ENCODE measurements around the gene RAP2A. TPM values are rescaled to one million over a fixed set of nuclear protein-coding genes. Genes with fewer than 3 reads are reported as not detected.

The RAP2A gene
- total RNA-seq, 1 experiment from 2014 or later: 15.2 TPM

- H4K20me1 ChIP-seq (ENCODE audit: low read length): no peaks in the 10 kb centered on the region
- H3K4me2 ChIP-seq (ENCODE audit: low read length): no peak overlapping the region
- peak overlapping the region; percentile 0; the same call in 1 of the 2 replicates for H3K9ac ChIP-seq (ENCODE audit: low read length)
- no peaks in the 10 kb centered on the region for H3K9me2 ChIP-seq (replicated peaks; ENCODE audit: low read length)
- H3K27ac ChIP-seq (ENCODE audit: low read length): peak overlapping the region; percentile 67
- no peak for TF ChIP-seq EZH2 (IDR thresholded peaks at IDR 0.05; ENCODE audit: low read length, unreplicated experiment)
- no peak for TF ChIP-seq CTCF (conservative IDR thresholded peaks at IDR 0.05; ENCODE audit: low read depth, low read length)
- TF ChIP-seq EZH2phosphoT487 (IDR thresholded peaks at IDR 0.05; ENCODE audit: borderline replicate concordance, low read length): no peak
- no peak overlapping the region for H2AFZ ChIP-seq (ENCODE audit: low read length)
- no TSS peak for BruUV-seq (replicated peaks)
- H3K4me3 ChIP-seq (ENCODE audit: low read length): no peak overlapping the region
- H3K9me3 ChIP-seq (ENCODE audit: low read length): no peaks in the 10 kb centered on the region
- DNase-seq (peak; percentile 28), ATAC-seq (peak; percentile 25)
- H3K36me3 ChIP-seq (ENCODE audit: low read depth, low read length): no peaks in the 10 kb centered on the region
- ChIA-PET CTCF (interaction anchor here (0.6 kb wide), 1 partner anchor 40 kb away, joined by 3 read pairs; no protein-coding TSS in a partner anchor), POLR2A (ENCODE audit: unreplicated experiment) (no interaction called here)
- no peaks in the 10 kb centered on the region for H3K27me3 ChIP-seq (ENCODE audit: low read length)
- peaks cover 36% of the 10 kb centered on the region for H3K4me1 ChIP-seq (ENCODE audit: insufficient read depth, low read length)
- intact Hi-C loops (cut with micrococcal nuclease): no loop called here
- H3F3A ChIP-seq (ENCODE audit: low read length, unreplicated experiment): no peaks in the 10 kb centered on the region
- H3K79me2 ChIP-seq (ENCODE audit: low read length): no peaks in the 10 kb centered on the region
Observed at GRCh38 chr13:97497400-97497799, 63.4 kb downstream of the RAP2A start.

DNA sequence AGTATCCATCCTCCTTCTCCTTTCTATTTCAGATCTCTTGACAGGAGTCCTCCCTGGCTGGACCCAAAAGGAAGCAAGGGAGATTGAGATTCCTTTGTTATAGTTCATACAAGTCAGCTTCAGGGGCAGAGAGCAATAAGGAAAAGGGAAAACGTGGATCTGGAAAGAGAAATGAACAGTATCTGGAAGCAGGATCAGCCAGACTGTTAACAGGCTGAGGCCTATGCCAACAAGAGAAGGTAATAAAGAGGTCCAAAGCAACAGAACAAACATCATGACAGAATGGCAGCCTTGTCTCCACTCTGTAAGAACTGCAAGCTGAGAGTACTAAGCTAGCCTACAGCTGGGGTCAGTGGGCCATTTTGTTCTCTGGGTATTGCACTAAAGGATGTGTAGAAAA lies 64.5 kb downstream of the RAP2A start:
- Histone ChIP-seq H3K27ac (ENCODE audit: low read length) (peak overlapping the region; percentile 50), H3K9me3 (ENCODE audit: low read length) (no peaks in the 10 kb centered on the region), H3F3A (ENCODE audit: low read length, unreplicated experiment) (no peaks in the 10 kb centered on the region), H2AFZ (ENCODE audit: low read length) (no peak overlapping the region), H3K4me2 (ENCODE audit: low read length) (no peak overlapping the region), H3K27me3 (ENCODE audit: low read length) (no peaks in the 10 kb centered on the region), H3K36me3 (ENCODE audit: low read depth, low read length) (no peaks in the 10 kb centered on the region), H3K79me2 (ENCODE audit: low read length) (no peaks in the 10 kb centered on the region), H3K9me2 (replicated peaks; ENCODE audit: low read length) (no peaks in the 10 kb centered on the region), H3K9ac (ENCODE audit: low read length) (peak overlapping the region; percentile 0; the same call in 1 of the 2 replicates), H3K4me1 (ENCODE audit: insufficient read depth, low read length) (peaks cover 26% of the 10 kb centered on the region), H4K20me1 (ENCODE audit: low read length) (no peaks in the 10 kb centered on the region), H3K4me3 (ENCODE audit: low read length) (no peak overlapping the region)
- intact Hi-C loops (cut with micrococcal nuclease): no loop called here
- CTCF ChIA-PET: no interaction called here
- DNase-seq (no peak), ATAC-seq (no peak)
- POLR2A ChIA-PET (ENCODE audit: unreplicated experiment): no interaction called here
- TF ChIP-seq EZH2 (IDR thresholded peaks at IDR 0.05; ENCODE audit: low read length, unreplicated experiment) (no peak), EZH2phosphoT487 (IDR thresholded peaks at IDR 0.05; ENCODE audit: borderline replicate concordance, low read length) (no peak), CTCF (conservative IDR thresholded peaks at IDR 0.05; ENCODE audit: low read depth, low read length) (no peak)
- no TSS peak for BruUV-seq (replicated peaks)

DNA sequence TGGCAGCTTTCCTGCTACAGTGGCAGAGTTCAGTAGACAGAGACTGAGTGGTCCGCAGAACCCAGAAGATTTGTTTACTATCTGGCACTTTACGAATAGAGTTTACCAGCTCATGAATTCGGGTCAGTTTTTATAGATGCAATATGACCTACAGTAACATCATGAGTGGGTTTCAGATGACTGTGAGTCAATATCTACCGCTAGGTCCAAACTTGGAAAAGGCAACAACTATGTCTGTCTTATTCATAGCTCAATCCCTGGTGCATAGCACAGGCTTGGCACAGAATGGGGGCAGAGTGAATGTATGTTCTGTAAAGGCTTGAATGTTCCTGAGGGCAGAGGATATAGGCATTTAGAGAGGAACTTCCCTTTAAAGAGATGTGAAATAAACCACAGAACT lies 65.2 kb downstream of the RAP2A start:
- no peaks in the 10 kb centered on the region for H4K20me1 ChIP-seq (ENCODE audit: low read length)
- ChIA-PET POLR2A (ENCODE audit: unreplicated experiment) (no interaction called here), CTCF (no interaction called here)
- H3F3A ChIP-seq (ENCODE audit: low read length, unreplicated experiment): no peaks in the 10 kb centered on the region
- no peak for TF ChIP-seq EZH2 (IDR thresholded peaks at IDR 0.05; ENCODE audit: low read length, unreplicated experiment)
- no peak for TF ChIP-seq EZH2phosphoT487 (IDR thresholded peaks at IDR 0.05; ENCODE audit: borderline replicate concordance, low read length)
- no peak for TF ChIP-seq CTCF (conservative IDR thresholded peaks at IDR 0.05; ENCODE audit: low read depth, low read length)
- H3K9ac ChIP-seq (ENCODE audit: low read length): no peak overlapping the region; the same call in 1 of the 2 replicates
- no peaks in the 10 kb centered on the region for H3K9me3 ChIP-seq (ENCODE audit: low read length)
- H3K9me2 ChIP-seq (replicated peaks; ENCODE audit: low read length): no peaks in the 10 kb centered on the region
- H3K27me3 ChIP-seq (ENCODE audit: low read length): no peaks in the 10 kb centered on the region
- H3K4me2 ChIP-seq (ENCODE audit: low read length): 0 out of 2 replicates have a peak overlapping the region, but pooled peaks have one; percentile 3
- peak; percentile 52 for DNase-seq
- no peaks in the 10 kb centered on the region for H3K36me3 ChIP-seq (ENCODE audit: low read depth, low read length)
- intact Hi-C loops (cut with micrococcal nuclease): no loop called here
- BruUV-seq (replicated peaks): no TSS peak
- peak; percentile 87 for ATAC-seq
- H2AFZ ChIP-seq (ENCODE audit: low read length): no peak overlapping the region
- H3K27ac ChIP-seq (ENCODE audit: low read length): peak overlapping the region; percentile 51
- H3K4me3 ChIP-seq (ENCODE audit: low read length): no peak overlapping the region
- no peaks in the 10 kb centered on the region for H3K79me2 ChIP-seq (ENCODE audit: low read length)
- H3K4me1 ChIP-seq (ENCODE audit: insufficient read depth, low read length): peaks cover 23% of the 10 kb centered on the region; the same call in 1 of the 2 replicates
